Testis (tissue), 3 donors: ENCODE measurements around the gene LRRC73. TPM values are rescaled to one million over a fixed set of nuclear protein-coding genes. Genes with fewer than 3 reads are reported as not detected.

Experiments
- DNase-seq: peaks from one replicate; pipeline ENCODE4 v3.0.0-alpha.2; 2019
- H3K27ac ChIP-seq, 2 donors: fragments of 200-600 bp; sonication (generic); one replicate each; pipeline ENCODE4 v1.5.1; 2019
- H3K27me3 ChIP-seq: fragments of 200-600 bp; sonication (generic); one replicate; pipeline ENCODE4 v1.5.1; 2019
- H3K36me3 ChIP-seq: fragments of 200-600 bp; sonication (generic); one replicate; pipeline ENCODE4 v1.5.1; 2017; ENCODE audit warnings: low read depth; ENCODE audit errors: missing control alignments
- H3K4me1 ChIP-seq: fragments of 200-600 bp; sonication (generic); one replicate; pipeline ENCODE4 v1.5.1; 2019
- H3K4me3 ChIP-seq, 2 donors: fragments of 200-600 bp; sonication (generic); one replicate each; pipeline ENCODE4 v1.5.1; 2017 to 2019
- H3K9me3 ChIP-seq: fragments of 200-600 bp; sonication (generic); one replicate; pipeline ENCODE4 v1.5.1; 2017
- POLR2A ChIP-seq: fragments of 450-650 bp; IDR thresholded peaks from one replicate; pipeline ENCODE4 v1.6.1; 2017; ENCODE audit warnings: antibody characterized with exemption, mild to moderate bottlenecking, moderate library complexity
- WGBS, 2 donors: methylation state at CpG; one replicate each; pipeline ENCODE4 v1.1.5; 2018; 5-methylcytosine and 5-hydroxymethylcytosine counted together
- intact Hi-C: fragments of 100-400 bp; cut with DNase I; formaldehyde crosslinking; loops from one replicate; pipeline ENCODE4 v1.15.1; 2023; ENCODE audit warnings: low total_unique reads
- polyA plus RNA-seq: library from polyadenylated mRNA; stranded (reverse); fragments of 350-450 nt; fragmentation: Illumina TruSeq; extraction: RNeasy Lipid Tissue Mini Kit (QIAGEN cat#74804); gene quantifications from one replicate; pipeline ENCODE4 v1.2.3, GENCODE V29; 2014; ENCODE audit warnings: low read depth, low replicate concordance; ENCODE audit not compliant: insufficient read depth
- total RNA-seq, 2 donors: library from RNA; depleted of rRNA; stranded (reverse); fragments of >200 nt; gene quantifications; one replicate each; pipeline ENCODE4 v1.2.3, GENCODE V29; 2016
- TF ChIP-seq, protein P1 (sequence below), 3 experiments: fragments of 450-650 bp in 2 of 3; fragments of 200-600 bp in 1 of 3; sonication (generic) in 1 of 3; IDR thresholded peaks; one replicate each; pipeline ENCODE4 v1.5.1; 2016 to 2019; ENCODE audit warnings: antibody characterized with exemption in 3 of 3, mild to moderate bottlenecking in 2 of 3, moderate library complexity in 1 of 3

LRRC73 gene
- total and polyA plus RNA-seq, 3 donors from 2014 or later, result 20.1 to 50.6 (median 29.3) TPM

DNA sequence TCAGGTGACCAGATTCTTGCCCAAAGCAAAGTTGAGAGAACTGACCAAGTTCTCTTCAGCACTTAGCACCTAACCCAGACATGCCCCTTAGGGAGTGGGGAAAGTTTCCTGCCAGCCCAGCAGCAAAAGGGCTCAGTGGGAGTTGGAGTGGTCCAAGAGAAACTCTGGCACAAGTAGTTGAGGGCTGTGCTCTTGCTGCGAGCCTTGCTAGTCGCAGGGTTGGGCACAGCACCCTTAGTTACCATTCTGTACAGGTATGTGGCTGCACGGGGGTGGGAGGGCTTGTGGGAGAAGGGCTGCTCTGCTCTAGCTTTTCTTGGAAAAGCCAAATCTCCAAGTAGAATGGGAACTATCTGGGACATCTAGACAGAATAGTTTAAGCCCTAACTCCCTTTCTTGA lies 13.1 kb upstream of the LRRC73 start:
- intact Hi-C loops, result no loop called here
- Histone ChIP-seq H3K4me3 (no peak overlapping the region), H3K36me3 (peaks cover 5% of the 10 kb centered on the region)

DNA sequence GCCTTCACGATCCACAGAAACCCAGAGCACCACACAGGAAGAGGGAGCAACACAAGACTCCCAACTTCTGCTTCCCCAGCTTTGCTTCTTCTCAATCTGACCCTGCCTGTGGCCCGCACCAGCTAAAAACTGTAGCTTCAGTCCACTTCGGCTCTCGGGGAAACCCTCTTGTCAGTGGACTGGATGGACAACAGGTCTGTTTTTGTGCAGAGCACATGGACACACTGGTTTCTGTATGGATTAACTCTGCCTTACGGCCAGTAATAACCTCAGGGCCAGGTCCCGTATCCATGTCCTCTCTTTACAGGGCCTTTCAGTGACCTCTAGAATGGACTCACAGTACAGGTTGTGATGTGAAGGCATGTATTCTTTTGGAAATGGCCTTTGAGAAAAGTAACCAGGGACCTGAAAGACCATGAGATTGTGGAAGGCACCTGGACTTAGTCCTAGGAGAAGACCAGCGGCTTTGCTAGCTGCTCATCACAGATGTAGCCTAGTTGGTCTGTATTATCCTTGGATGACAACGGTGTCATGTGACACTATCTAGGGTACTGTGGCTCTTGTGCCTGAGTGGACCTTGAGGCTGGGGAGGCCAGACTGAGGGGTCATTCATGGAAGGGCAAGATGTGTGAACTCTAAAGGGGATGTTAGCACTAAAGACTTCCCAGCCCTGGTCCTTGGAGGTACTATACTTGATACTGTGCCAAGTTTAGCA lies 12.6 kb upstream of the LRRC73 start:
- no peak overlapping the region for H3K4me3 ChIP-seq
- H3K36me3 ChIP-seq, result peaks cover 5% of the 10 kb centered on the region
- intact Hi-C loops, result no loop called here
- TF ChIP-seq, protein P1, sequence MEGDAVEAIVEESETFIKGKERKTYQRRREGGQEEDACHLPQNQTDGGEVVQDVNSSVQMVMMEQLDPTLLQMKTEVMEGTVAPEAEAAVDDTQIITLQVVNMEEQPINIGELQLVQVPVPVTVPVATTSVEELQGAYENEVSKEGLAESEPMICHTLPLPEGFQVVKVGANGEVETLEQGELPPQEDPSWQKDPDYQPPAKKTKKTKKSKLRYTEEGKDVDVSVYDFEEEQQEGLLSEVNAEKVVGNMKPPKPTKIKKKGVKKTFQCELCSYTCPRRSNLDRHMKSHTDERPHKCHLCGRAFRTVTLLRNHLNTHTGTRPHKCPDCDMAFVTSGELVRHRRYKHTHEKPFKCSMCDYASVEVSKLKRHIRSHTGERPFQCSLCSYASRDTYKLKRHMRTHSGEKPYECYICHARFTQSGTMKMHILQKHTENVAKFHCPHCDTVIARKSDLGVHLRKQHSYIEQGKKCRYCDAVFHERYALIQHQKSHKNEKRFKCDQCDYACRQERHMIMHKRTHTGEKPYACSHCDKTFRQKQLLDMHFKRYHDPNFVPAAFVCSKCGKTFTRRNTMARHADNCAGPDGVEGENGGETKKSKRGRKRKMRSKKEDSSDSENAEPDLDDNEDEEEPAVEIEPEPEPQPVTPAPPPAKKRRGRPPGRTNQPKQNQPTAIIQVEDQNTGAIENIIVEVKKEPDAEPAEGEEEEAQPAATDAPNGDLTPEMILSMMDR (IDR thresholded peaks at IDR 0.05), result no peak
- no peak for TF ChIP-seq POLR2A
- no peak for DNase-seq
- no peak overlapping the region for H3K27ac ChIP-seq
- H3K4me1 ChIP-seq, result peaks cover 8% of the 10 kb centered on the region
- H3K9me3 ChIP-seq, result no peaks in the 10 kb centered on the region
- 77 to 83% methylated on average over 8 of the region's 8 CpGs for WGBS, 2 donors
- no peaks in the 10 kb centered on the region for H3K27me3 ChIP-seq

More for the DNA sequence above, 13.1 kb upstream of the LRRC73 start:
- Histone ChIP-seq H3K4me1 (peaks cover 3% of the 10 kb centered on the region), H3K9me3 (no peaks in the 10 kb centered on the region), H3K27me3 (no peaks in the 10 kb centered on the region), H3K27ac (no peak overlapping the region)
- WGBS, 2 donors, result 80 to 86% methylated on average over 3 of the region's 3 CpGs
- DNase-seq, result no peak
- TF ChIP-seq POLR2A, result no peak
- TF ChIP-seq, protein P1 (IDR thresholded peaks at IDR 0.05), result no peak

DNA sequence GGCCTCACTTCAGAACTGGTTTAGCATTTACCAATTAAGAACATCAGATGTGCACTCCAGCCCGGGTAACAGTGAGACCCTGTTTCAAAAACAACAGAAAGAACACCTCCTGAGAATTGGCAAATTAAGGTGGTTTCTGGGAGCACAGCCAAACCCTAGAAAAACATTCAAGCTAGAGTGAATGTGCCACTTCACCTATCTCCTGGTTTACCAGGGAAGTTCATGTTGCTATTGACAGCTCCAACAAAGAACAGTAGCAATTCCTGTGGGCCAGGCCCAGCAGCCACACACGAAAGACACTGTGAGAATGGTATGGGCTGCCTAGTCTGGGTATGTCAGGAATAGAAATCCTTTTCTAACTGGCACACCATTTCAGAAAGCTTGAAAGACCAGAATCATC lies 11.7 kb upstream of the LRRC73 start:
- peaks cover 5% of the 10 kb centered on the region for H3K36me3 ChIP-seq
- WGBS, 2 donors, result 69 to 81% methylated on average over 2 of the region's 2 CpGs

DNA sequence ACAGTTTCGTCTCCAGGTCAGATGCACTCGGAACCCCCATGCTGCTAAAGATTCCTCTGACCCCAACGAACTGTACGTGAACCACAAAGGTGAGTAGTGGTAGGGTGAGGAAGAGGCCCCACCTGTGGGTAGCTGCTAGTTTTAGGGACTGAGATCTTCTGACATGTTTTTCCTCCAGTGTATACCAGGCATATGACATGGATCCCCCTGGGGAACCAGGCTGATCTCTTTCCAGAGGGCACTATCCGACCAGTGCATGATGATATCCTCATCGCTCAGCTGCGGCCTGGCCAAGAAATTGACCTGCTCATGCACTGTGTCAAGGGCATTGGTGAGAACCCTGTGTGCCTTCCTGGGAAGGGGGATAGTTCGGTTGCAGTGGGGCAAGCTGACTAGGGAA lies 10.0 kb upstream of the LRRC73 start:
- intact Hi-C loops, result no loop called here
- Histone ChIP-seq H3K4me1 (peaks cover 21% of the 10 kb centered on the region), H3K9me3 (no peaks in the 10 kb centered on the region), H3K4me3 (no peak overlapping the region), H3K36me3 (peaks cover 5% of the 10 kb centered on the region), H3K27ac (no peak overlapping the region), H3K27me3 (no peaks in the 10 kb centered on the region)
- 78 to 88% methylated on average over 6 to 8 of the region's 8 CpGs for WGBS, 2 donors
- no peak for DNase-seq
- TF ChIP-seq POLR2A, result no peak
- TF ChIP-seq, protein P1 (IDR thresholded peaks at IDR 0.05), result no peak

More for the DNA sequence above, 11.7 kb upstream of the LRRC73 start:
- intact Hi-C loops, result no loop called here
- no peaks in the 10 kb centered on the region for H3K9me3 ChIP-seq
- H3K4me1 ChIP-seq, result peaks cover 10% of the 10 kb centered on the region
- no peak for DNase-seq
- TF ChIP-seq, protein P1 (IDR thresholded peaks at IDR 0.05), result no peak
- TF ChIP-seq POLR2A, result no peak
- H3K27ac ChIP-seq, result no peak overlapping the region
- no peak overlapping the region for H3K4me3 ChIP-seq
- no peaks in the 10 kb centered on the region for H3K27me3 ChIP-seq
